SK-N-SH (cell line): ENCODE data around the gene MEF2B. TPM values are rescaled to one million over a fixed set of nuclear protein-coding genes. Genes with fewer than 3 reads are reported as not detected.

Experiments
- CTCF ChIA-PET: fragments of 300-600, 350-600 bp; formaldehyde crosslinking; extraction: SDS; loops from one replicate; lab custom pipeline; 2021; lab: Yijun Ruan, JAX
- POLR2A ChIA-PET: fragments of 350-600 bp; sonication (Branson Sonifier 250); formaldehyde crosslinking; extraction: SDS; loops from one replicate; lab custom pipeline; 2020; ENCODE audit warnings: antibody characterized with exemption, inconsistent platforms; lab: Yijun Ruan, JAX
- DNase-seq: peaks from one replicate; pipeline ENCODE4 v3.0.0; 2012
- H2AFZ ChIP-seq: fragments of 200-600 bp; sonication (generic); 2 replicates; pipeline ENCODE4 v1.8.1; 2016; ENCODE audit warnings: antibody characterized with exemption, mild to moderate bottlenecking, low read depth
- H3F3A ChIP-seq: fragments of 200-600 bp; sonication (generic); replicated peaks from 2 replicates; pipeline ENCODE3; 2016; ENCODE audit warnings: antibody characterized with exemption, mild to moderate bottlenecking; ENCODE audit not compliant: insufficient read depth
- H3K27ac ChIP-seq, 2 experiments: fragments of 200-500 bp in 1 of 2; fragments of 200-600 bp in 1 of 2; sonication (Bioruptor generic) in 1 of 2; sonication (generic), shearing (Covaris generic) in 1 of 2; 2 replicates each; pipeline versions ENCODE4 v1.5.1 to v1.6.1; 2014 to 2016; ENCODE audit warnings: low read depth in 2 of 2, inconsistent platforms in 1 of 2, low read length in 1 of 2, mild to moderate bottlenecking in 1 of 2, mixed read lengths in 1 of 2
- H3K27me3 ChIP-seq: fragments of 200-600 bp; sonication (generic), shearing (Covaris generic); 2 replicates; pipeline ENCODE4 v1.6.1; 2016; ENCODE audit warnings: mixed run types; ENCODE audit not compliant: insufficient read depth
- H3K36me3 ChIP-seq, 2 experiments: fragments of 200-500 bp in 1 of 2; fragments of 200-600 bp in 1 of 2; sonication (Bioruptor generic) in 1 of 2; sonication (generic) in 1 of 2; replicated peaks in 1 of 2; 2 replicates each; pipeline versions ENCODE3 to v1.5.1; 2014 to 2016; ENCODE audit warnings: low read length in 1 of 2, mild to moderate bottlenecking in 1 of 2; ENCODE audit not compliant: insufficient read depth in 2 of 2, control insufficient read depth in 1 of 2
- H3K4me1 ChIP-seq, 2 experiments: fragments of 200-500 bp in 1 of 2; fragments of 200-600 bp in 1 of 2; sonication (Bioruptor generic) in 1 of 2; sonication (generic), shearing (Covaris generic) in 1 of 2; 2 replicates each; pipeline versions ENCODE4 v1.5.1 to v1.6.1; 2014 to 2016; ENCODE audit warnings: low read depth in 1 of 2, low read length in 1 of 2, mixed run types in 1 of 2; ENCODE audit not compliant: insufficient read depth in 2 of 2, control insufficient read depth in 1 of 2
- H3K4me2 ChIP-seq: fragments of 200-600 bp; sonication (generic), shearing (Covaris generic); 2 replicates; pipeline ENCODE4 v1.6.1; 2017; ENCODE audit warnings: mixed run types
- H3K4me3 ChIP-seq, 2 experiments: fragments of 200-500 bp in 1 of 2; fragments of 200-600 bp in 1 of 2; sonication (Bioruptor generic) in 1 of 2; sonication (generic), shearing (Covaris generic) in 1 of 2; 2 replicates each; pipeline versions ENCODE4 v1.5.1 to v1.8.1; 2014 to 2016; ENCODE audit warnings: low read depth in 2 of 2, inconsistent platforms in 1 of 2, low read length in 1 of 2, mild to moderate bottlenecking in 1 of 2, mixed read lengths in 1 of 2, moderate library complexity in 1 of 2
- H3K79me2 ChIP-seq: fragments of 200-600 bp; sonication (generic); 2 replicates; pipeline ENCODE4 v1.8.1; 2017; ENCODE audit warnings: mild to moderate bottlenecking; ENCODE audit not compliant: insufficient read depth
- H3K9ac ChIP-seq: fragments of 200-600 bp; sonication (generic); 2 replicates; pipeline ENCODE4 v1.6.1; 2017; ENCODE audit warnings: mixed run types
- H3K9me2 ChIP-seq: fragments of 200-600 bp; sonication (generic); 2 replicates; pipeline ENCODE4 v1.6.1; 2017; ENCODE audit warnings: mixed run types
- H3K9me3 ChIP-seq: fragments of 200-600 bp; sonication (generic); 2 replicates; pipeline ENCODE4 v1.6.1; 2017; ENCODE audit warnings: mixed run types, mild to moderate bottlenecking, moderate library complexity
- H4K20me1 ChIP-seq: fragments of 200-600 bp; sonication (generic); 2 replicates; pipeline ENCODE4 v1.6.1; 2017; ENCODE audit warnings: mild to moderate bottlenecking, mixed run types; ENCODE audit not compliant: insufficient read depth
- ELF1 ChIP-seq: IDR thresholded peaks from 2 replicates; pipeline ENCODE4 v1.4.0; 2012
- EP300 ChIP-seq, 2 experiments: IDR thresholded peaks; 2 replicates each; pipeline versions ENCODE4 v1.4.0 to v1.6.1; 2012; ENCODE audit warnings: borderline replicate concordance in 1 of 2, low read depth in 1 of 2, low read length in 1 of 2
- FOSL2 ChIP-seq: IDR thresholded peaks from 2 replicates; pipeline ENCODE4 v1.4.0; 2012; ENCODE audit warnings: low read depth, mild to moderate bottlenecking, moderate library complexity, borderline replicate concordance
- GATA2 ChIP-seq: sonication (generic); formaldehyde crosslinking; IDR thresholded peaks from 2 replicates; pipeline ENCODE4 v1.5.0; 2020; ENCODE audit warnings: mild to moderate bottlenecking, missing genetic modification reagents
- JUND ChIP-seq: IDR thresholded peaks from 2 replicates; pipeline ENCODE4 v1.4.0; 2012
- MAX ChIP-seq: IDR thresholded peaks from 2 replicates; pipeline ENCODE4 v1.4.0; 2012; ENCODE audit warnings: low read depth
- MEF2A ChIP-seq: IDR thresholded peaks from 2 replicates; pipeline ENCODE4 v1.4.0; 2012; ENCODE audit warnings: low read depth, borderline replicate concordance
- RAD21 ChIP-seq: IDR thresholded peaks from 2 replicates; pipeline ENCODE4 v1.6.1; 2012; ENCODE audit warnings: mild to moderate bottlenecking, low read length
- SIN3A ChIP-seq: IDR thresholded peaks from 2 replicates; pipeline ENCODE4 v1.6.1; 2012; ENCODE audit warnings: low read depth, mild to moderate bottlenecking, low read length, moderate library complexity, borderline replicate concordance
- SMC3 ChIP-seq: IDR thresholded peaks from 2 replicates; pipeline ENCODE4 v1.6.1; 2012; ENCODE audit warnings: low read depth, low read length, improper control_type of control experiment
- TAF1 ChIP-seq: IDR thresholded peaks from 2 replicates; pipeline ENCODE4 v1.6.1; 2012; ENCODE audit warnings: low read depth, mild to moderate bottlenecking, low read length, moderate library complexity, borderline replicate concordance
- WGBS: methylation state at CpG from one replicate; pipeline ENCODE4 v1.1.6; 2017; ENCODE audit warnings: low lambda C conversion rate; 5-methylcytosine and 5-hydroxymethylcytosine counted together
- polyA plus RNA-seq, 3 experiments: library from polyadenylated mRNA; depleted of rRNA; stranded (reverse); fragments of >200 nt; gene quantifications; 2 replicates each; pipeline ENCODE4 v1.2.3, GENCODE V29; 2012
- TF ChIP-seq, protein P1 (sequence below): fragments of 200-600 bp; sonication (generic); IDR thresholded peaks from 2 replicates; pipeline ENCODE4 v1.6.1; 2017; ENCODE audit warnings: antibody characterized with exemption, mild to moderate bottlenecking, moderate library complexity
- TF ChIP-seq, protein P2 (sequence below): fragments of 150-350 bp; IDR thresholded peaks from 2 replicates; pipeline ENCODE4 v1.6.1; 2017; ENCODE audit warnings: antibody characterized with exemption, low read length, low read depth, borderline replicate concordance

Gene MEF2B
- polyA plus RNA-seq, 1 of the 3 experiments (the other 2 are of a cell fraction) = 1.0 TPM

DNA sequence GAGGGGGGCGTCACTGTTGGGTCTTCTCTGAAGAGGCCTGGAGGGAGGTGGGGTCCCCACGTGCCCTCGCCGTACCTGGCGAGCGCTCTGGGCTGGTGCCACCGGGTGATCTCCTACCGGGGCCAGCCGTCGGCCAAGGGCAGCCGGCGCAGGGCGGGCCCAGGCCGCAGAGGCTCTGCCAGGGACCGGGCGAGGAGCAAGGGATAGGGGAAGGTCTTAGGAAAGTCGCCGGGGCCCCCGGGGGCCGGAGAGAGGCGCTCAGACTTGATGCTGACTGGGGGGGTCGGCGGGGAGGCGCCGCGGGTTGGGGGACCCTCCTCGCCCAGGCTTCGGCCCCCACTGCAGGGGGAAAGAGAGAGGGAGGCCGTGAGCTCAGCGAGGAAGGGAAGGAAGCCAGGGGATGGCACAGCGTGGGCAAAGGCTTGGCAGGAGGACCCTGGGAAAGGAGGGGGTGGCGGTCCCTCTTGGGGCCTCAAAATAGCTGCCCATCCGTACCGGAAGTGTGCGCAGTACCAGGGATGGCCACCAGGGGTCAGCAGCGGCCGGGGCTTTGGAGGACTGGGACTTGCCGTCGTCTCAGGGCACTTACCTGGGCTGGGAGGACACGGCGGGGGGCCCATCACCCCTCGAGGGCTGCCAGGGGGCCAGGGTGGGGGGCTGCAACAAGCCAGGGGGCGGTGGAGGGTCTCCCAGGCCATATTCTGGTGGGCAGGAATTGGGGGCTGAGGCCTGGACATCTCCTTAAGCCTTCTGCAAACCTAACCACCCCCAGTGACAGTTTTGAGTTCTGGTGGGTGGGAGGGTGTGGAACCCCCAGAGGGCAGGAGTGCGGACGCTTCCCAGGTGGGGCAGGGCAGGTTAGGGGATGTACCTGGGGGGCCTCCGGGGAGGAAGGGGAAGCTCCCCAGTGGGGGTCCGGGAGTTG lies 24.1 kb downstream of the MEF2B start:
- H3K79me2 ChIP-seq = no peaks in the 10 kb centered on the region
- POLR2A ChIA-PET = no interaction called here
- WGBS = 47% methylated on average over 24 of the region's 47 CpGs
- no peak overlapping the region for H3K27ac ChIP-seq
- no peaks in the 10 kb centered on the region for H3K36me3 ChIP-seq
- H3K4me1 ChIP-seq = no peaks in the 10 kb centered on the region; a peak in 1 of 4 replicates
- no peak overlapping the region for H3K4me3 ChIP-seq
- H3K27me3 ChIP-seq = no peaks in the 10 kb centered on the region
- no peaks in the 10 kb centered on the region for H3K9me2 ChIP-seq
- no peaks in the 10 kb centered on the region for H3K9me3 ChIP-seq
- DNase-seq = peak; percentile 93
- H2AFZ ChIP-seq = peak overlapping the region; percentile 62; the same call in 1 of the 2 replicates
- no peaks in the 10 kb centered on the region for H4K20me1 ChIP-seq
- no peak overlapping the region for H3K4me2 ChIP-seq
- no peaks in the 10 kb centered on the region for H3F3A ChIP-seq
- no peak overlapping the region for H3K9ac ChIP-seq
- TF ChIP-seq GATA2 = no peak
- TF ChIP-seq SMC3 = peak; percentile 67
- peak; percentile 78 for TF ChIP-seq ELF1
- no peak for TF ChIP-seq MEF2A
- TF ChIP-seq MAX = no peak
- TF ChIP-seq, protein P1, sequence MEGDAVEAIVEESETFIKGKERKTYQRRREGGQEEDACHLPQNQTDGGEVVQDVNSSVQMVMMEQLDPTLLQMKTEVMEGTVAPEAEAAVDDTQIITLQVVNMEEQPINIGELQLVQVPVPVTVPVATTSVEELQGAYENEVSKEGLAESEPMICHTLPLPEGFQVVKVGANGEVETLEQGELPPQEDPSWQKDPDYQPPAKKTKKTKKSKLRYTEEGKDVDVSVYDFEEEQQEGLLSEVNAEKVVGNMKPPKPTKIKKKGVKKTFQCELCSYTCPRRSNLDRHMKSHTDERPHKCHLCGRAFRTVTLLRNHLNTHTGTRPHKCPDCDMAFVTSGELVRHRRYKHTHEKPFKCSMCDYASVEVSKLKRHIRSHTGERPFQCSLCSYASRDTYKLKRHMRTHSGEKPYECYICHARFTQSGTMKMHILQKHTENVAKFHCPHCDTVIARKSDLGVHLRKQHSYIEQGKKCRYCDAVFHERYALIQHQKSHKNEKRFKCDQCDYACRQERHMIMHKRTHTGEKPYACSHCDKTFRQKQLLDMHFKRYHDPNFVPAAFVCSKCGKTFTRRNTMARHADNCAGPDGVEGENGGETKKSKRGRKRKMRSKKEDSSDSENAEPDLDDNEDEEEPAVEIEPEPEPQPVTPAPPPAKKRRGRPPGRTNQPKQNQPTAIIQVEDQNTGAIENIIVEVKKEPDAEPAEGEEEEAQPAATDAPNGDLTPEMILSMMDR = peak; percentile 83
- no peak for TF ChIP-seq SIN3A
- TF ChIP-seq JUND = no peak
- no peak for TF ChIP-seq FOSL2
- TF ChIP-seq RAD21 = peak; percentile 79
- TF ChIP-seq, protein P2, sequence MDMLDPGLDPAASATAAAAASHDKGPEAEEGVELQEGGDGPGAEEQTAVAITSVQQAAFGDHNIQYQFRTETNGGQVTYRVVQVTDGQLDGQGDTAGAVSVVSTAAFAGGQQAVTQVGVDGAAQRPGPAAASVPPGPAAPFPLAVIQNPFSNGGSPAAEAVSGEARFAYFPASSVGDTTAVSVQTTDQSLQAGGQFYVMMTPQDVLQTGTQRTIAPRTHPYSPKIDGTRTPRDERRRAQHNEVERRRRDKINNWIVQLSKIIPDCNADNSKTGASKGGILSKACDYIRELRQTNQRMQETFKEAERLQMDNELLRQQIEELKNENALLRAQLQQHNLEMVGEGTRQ = no peak
- CTCF ChIA-PET = interaction anchor here (0.5 to 5.3 kb wide), 51 partner anchors 10 to 1017 kb away, joined by 3 to 99 read pairs (median 4); partner anchors contain the start of genes BORCS8, MAU2, MEF2B and RFXANK

GRCh38 chr19:19145281-19145680 lies 24.8 kb downstream of the MEF2B start:
- CTCF ChIA-PET = interaction anchor here (0.5 to 5.3 kb wide), 40 partner anchors 9 to 1016 kb away, joined by 3 to 99 read pairs (median 4); partner anchors contain the start of genes BORCS8, MAU2, MEF2B and RFXANK
- no peak overlapping the region for H3K9ac ChIP-seq
- H3F3A ChIP-seq = peaks cover 2% of the 10 kb centered on the region
- POLR2A ChIA-PET = no interaction called here
- no peaks in the 10 kb centered on the region for H3K27me3 ChIP-seq
- H3K79me2 ChIP-seq = no peaks in the 10 kb centered on the region
- 84% methylated on average over 8 of the region's 17 CpGs for WGBS
- no peak overlapping the region for H3K4me3 ChIP-seq
- no peaks in the 10 kb centered on the region; a peak in 1 of 4 replicates for H3K4me1 ChIP-seq
- no peaks in the 10 kb centered on the region for H3K36me3 ChIP-seq
- TF ChIP-seq EP300 (IDR thresholded peaks at IDR 0.05; ENCODE audit: borderline replicate concordance in 1 of 2, low read depth in 1 of 2, low read length in 1 of 2) (no peak), TAF1 (no peak), RAD21 (no peak)
- H2AFZ ChIP-seq = no peak overlapping the region
- H4K20me1 ChIP-seq = no peaks in the 10 kb centered on the region
- H3K9me2 ChIP-seq = no peaks in the 10 kb centered on the region
- no peak overlapping the region for H3K27ac ChIP-seq
- H3K9me3 ChIP-seq = no peaks in the 10 kb centered on the region
- no peak overlapping the region for H3K4me2 ChIP-seq
- no peak for DNase-seq
